Stimulated activated CD4-positive, alpha-beta T cell treated with anti-CD3 and anti-CD28 coated beads, TNF-alpha, amount 100 ng/mL, for 1 hour (primary cell): Measurements from ENCODE around the gene MRPL20.
"Not testable (repeated sequence)": the region's sequence is repeated elsewhere in the genome, so short reads cannot be mapped to it uniquely, and the experiment has no call there.

Experiments
- DNase-seq, 3 donors: peaks; one replicate each; pipeline ENCODE4 v3.0.0-alpha.2; 2020; ENCODE audit warnings: low read depth in 3 of 3, low spot score in 1 of 3

The MRPL20 gene

GRCh38 chr1:1426496-1427105 is 19.5 kb upstream of the MRPL20 start:
- no peak for DNase-seq

- no peak for DNase-seq
These were observed 18.8 kb upstream of the MRPL20 start for GRCh38 chr1:1425753-1426495.

GRCh38 chr1:1425426-1425752 is 18.3 kb upstream of the MRPL20 start:
- no peak for DNase-seq

- no peak for DNase-seq
These were observed 17.6 kb upstream of the MRPL20 start for GRCh38 chr1:1424707-1425106.

GRCh38 chr1:1423245-1423597 is 16.1 kb upstream of the MRPL20 start:
- no peak for DNase-seq

- no peak for DNase-seq
These were observed 15.6 kb upstream of the MRPL20 start for GRCh38 chr1:1422465-1423244.

- no peak for DNase-seq
These were observed 14.9 kb upstream of the MRPL20 start for GRCh38 chr1:1421907-1422464.

- no peak for DNase-seq
These were observed 14.2 kb upstream of the MRPL20 start, which contains the start of gene ANKRD65 for GRCh38 chr1:1421147-1421906. Gene ANKRD65 (minus strand): TSS chr1:1421276. CDS start chr1:1421005, 271 bp downstream.

GRCh38 chr1:1420654-1421141 is 13.6 kb upstream of the MRPL20 start:
- DNase-seq = no peak

- DNase-seq = no peak
These were observed 12.9 kb upstream of the MRPL20 start for GRCh38 chr1:1419813-1420653.

GRCh38 chr1:1419363-1419812 is 12.3 kb upstream of the MRPL20 start:
- no peak for DNase-seq

GRCh38 chr1:1418464-1419362 is 11.6 kb upstream of the MRPL20 start:
- DNase-seq = no peak

GRCh38 chr1:1417825-1418463 is 10.9 kb upstream of the MRPL20 start:
- not testable (repeated sequence) for DNase-seq

- not testable (repeated sequence) for DNase-seq
These were observed 10.3 kb upstream of the MRPL20 start for GRCh38 chr1:1417396-1417795.

GRCh38 chr1:1415751-1416150 is 8.7 kb upstream of the MRPL20 start:
- no peak for DNase-seq

- not testable (repeated sequence) for DNase-seq
These were observed 5.3 kb upstream of the MRPL20 start for GRCh38 chr1:1412311-1412902.

- no peak for DNase-seq
These were observed 4.5 kb upstream of the MRPL20 start for GRCh38 chr1:1411626-1412025.

GRCh38 chr1:1410238-1410637 is 3.1 kb upstream of the MRPL20 start:
- not testable (repeated sequence) for DNase-seq
